Fibroblast of lung (primary cell): ENCODE data around the gene STK10.

Source experiments
- CTCF ChIP-seq, 2 donors: IDR thresholded peaks in 1 of 2; conservative IDR thresholded peaks in 1 of 2; 1 replicate in 1 of 2; 2 replicates in 1 of 2; pipeline ENCODE4 v1.5.1; 2011 to 2012; ENCODE audit warnings: low read length in 2 of 2, control low read depth in 1 of 2, inconsistent platforms in 1 of 2, low read depth in 1 of 2, mild to moderate bottlenecking in 1 of 2
- EZH2 ChIP-seq: IDR thresholded peaks from 2 replicates; pipeline ENCODE4 v1.5.1; 2012; ENCODE audit warnings: low read length, control low read depth, mild to moderate bottlenecking; ENCODE audit errors: missing control alignments

GRCh38 chr5:172160506-172160905 is 27.5 kb downstream of the STK10 start:
- TF ChIP-seq CTCF (conservative IDR thresholded peaks at IDR 0.05 in 1 of 2, IDR thresholded peaks at IDR 0.05 in 1 of 2; ENCODE audit: low read depth in 1 of 2, low read length in 2 of 2) (no peak), EZH2 (no peak)
